SK-N-DZ (cell line): ENCODE data around the gene NT5C1B.

Experiments used
- DNase-seq: peaks from one replicate; pipeline ENCODE4 v3.0.0-alpha.2; 2015; ENCODE audit warnings: low spot score

NT5C1B gene

GRCh38 chr2:18551169-18551568 lies 38.2 kb downstream of the NT5C1B start:
- DNase-seq: no peak

DNA sequence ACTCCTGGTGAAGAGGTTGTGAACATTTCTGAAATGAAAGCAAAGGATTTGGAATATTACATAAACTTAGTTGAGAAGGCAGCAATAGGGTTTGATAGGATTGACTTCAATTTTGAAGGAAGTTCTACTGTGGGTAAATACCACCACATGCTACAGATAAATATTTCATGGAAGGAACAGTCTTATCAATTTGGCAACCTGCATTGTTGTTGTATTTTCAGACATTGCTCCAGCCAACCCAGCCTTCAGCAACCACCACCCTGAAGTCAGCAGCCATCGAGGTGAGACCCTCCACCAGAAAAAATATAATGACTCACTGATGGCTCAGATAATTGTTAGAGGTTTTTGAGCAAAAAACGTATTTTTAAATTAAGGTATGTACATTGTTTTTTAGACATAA lies 38.9 kb downstream of the NT5C1B start:
- no peak for DNase-seq

GRCh38 chr2:18549083-18549482 lies 40.3 kb downstream of the NT5C1B start:
- DNase-seq: no peak

DNA sequence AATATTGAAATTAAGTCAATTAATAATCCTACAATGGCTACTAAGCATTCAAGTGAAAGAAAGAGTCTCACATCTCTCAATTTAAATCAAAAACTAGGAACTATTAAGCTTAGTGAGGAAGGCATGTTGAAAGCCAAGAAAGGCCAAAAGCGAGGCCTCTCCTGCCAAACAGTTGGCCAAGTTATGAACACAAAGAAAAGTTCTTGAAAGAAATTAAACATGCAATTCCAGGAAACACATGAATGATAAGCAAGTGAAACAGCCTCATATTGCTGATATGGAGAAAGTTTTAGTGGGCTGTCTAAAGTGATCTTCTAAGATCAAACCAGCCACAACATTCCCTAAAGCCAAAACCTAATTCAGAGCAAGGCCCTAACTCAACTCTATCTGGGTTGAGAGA lies 40.7 kb downstream of the NT5C1B start:
- no peak for DNase-seq

DNA sequence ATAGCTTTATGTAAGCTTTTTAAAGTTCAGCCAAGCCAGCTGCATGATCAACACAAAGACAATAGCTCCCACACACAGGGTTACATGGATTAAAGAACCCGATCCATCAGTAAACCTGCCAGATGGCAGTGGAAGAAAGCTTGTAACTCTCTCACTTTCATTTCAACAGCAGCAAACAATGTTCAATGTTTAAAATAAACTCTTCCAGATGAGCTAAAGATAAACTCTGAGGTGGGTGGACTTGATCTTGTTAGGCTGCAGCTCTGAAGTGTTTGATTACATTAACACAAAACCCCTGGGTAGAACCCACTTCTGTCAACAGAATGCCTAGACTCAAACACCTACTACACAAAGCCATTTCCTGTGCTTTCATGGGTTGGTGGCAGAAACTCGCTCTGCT lies 42.8 kb downstream of the NT5C1B start:
- no peak for DNase-seq

GRCh38 chr2:18545384-18545783 lies 44.0 kb downstream of the NT5C1B start:
- DNase-seq: no peak

- no peak for DNase-seq
Measured at GRCh38 chr2:18544171-18544570, 45.2 kb downstream of the NT5C1B start.

DNA sequence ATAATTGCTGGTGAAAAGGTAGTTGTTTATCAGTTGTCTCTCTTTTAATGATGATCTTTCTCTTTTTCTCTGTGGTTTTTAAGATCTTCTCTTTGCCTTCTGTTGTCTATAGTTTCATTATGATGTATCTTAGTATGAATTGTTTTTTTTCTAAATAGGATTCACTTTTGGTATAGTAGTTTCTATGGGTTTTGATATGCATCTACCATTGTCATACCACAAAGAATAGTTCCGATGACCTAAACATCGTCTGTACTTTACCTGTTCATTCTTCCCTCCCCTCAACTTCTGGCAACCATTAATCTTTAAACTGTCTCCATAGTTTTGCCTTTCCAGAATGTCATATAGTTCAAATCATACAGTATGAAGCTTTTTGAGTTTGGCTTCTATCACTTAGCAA lies 48.5 kb downstream of the NT5C1B start:
- no peak for DNase-seq

DNA sequence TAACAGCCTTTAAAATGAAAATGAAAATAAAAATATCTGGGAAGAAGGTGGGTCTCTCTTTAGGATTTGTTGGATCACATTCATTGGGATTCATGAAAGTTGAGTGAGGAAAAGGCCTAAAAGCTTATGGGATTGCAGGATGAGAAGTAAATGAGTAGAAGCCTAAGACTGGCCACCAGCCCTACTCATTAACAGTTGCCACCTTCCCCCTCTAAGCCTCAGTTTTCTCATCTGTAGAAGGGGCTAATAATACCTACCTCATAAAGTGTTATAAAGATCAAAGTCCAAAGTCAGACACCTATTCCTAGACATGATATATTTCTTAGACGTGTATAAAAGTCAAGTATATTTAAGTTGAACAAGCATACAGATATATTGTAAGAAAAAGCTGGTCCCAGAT lies 52.7 kb downstream of the NT5C1B start:
- DNase-seq: no peak

- DNase-seq: no peak
Measured at GRCh38 chr2:18536100-18536499, 53.3 kb downstream of the NT5C1B start.

- DNase-seq: no peak
Measured at GRCh38 chr2:18531194-18531593, 58.2 kb downstream of the NT5C1B start.

- no peak for DNase-seq
Measured at GRCh38 chr2:18527822-18528221, 61.5 kb downstream of the NT5C1B start.

GRCh38 chr2:18527326-18527725 lies 62.0 kb downstream of the NT5C1B start:
- no peak for DNase-seq

DNA sequence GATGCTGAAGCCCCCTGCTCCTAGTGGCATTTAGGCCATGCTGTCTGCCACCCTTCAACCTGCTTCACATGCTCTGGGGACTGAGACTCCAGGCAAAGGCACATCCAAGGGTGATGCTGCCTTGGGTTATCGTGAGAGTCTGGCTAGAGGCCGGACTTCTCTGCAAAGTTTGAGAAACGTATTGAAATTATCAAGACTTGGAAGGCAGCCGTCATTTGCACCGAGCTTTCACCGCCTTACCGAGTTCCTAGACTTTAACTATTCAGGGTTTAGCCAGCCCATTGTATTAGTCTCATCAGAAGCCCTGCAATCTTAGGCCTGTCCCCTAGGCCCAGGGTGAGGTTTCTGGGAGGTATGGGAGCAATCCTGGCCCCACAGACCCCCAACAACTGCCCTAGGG lies 62.9 kb downstream of the NT5C1B start:
- DNase-seq: no peak

GRCh38 chr2:18525852-18526251 lies 63.5 kb downstream of the NT5C1B start:
- no peak for DNase-seq

DNA sequence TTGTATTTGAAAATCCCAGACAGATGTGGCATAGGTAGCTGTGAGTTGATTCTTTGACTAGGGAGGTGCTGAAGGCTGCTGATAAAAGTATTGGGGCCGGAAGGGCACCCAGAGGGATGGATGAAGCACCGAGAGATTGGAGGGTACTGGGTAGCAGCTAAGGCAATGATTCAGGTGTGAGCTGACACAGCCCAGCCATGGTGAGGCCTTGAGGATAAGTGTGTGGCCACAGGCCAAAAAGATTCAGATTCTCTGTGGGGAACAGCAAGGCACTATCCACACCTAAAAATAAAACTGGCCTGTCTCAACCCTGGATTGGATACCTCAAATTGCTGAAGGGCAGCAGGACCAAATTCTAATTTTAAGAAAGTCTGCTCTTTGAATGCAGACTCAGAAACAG lies 64.1 kb downstream of the NT5C1B start:
- DNase-seq: no peak

- DNase-seq: no peak
Measured at GRCh38 chr2:18522484-18523146, 66.8 kb downstream of the NT5C1B start.

- DNase-seq: peak; percentile 61
Measured at GRCh38 chr2:18520451-18521425, 68.6 kb downstream of the NT5C1B start.

DNA sequence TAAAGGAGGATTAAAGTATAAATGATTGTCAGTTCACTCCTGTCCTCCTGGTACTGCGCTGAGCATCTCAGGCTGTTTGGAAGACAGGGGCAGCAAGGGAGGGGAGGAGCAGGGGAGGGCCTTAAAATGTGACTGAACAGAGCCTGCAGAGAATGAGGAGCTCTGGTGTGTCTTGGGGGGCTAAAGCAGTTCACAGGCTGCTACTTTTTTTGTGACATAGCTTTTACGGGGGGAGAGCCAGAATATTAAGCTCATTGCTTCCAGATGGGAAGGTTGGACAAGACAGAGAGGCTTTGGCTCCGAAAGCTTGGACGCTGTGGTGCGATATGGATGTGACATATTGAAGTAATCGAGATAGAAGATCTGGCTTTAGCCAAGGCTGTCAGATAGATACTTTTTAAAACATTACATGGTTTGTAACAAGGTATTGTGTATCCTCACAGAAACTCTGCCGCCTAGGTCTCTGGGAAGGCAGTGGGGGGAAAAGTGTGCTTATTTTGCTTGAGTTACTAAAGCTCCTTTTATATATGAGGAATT lies 69.4 kb downstream of the NT5C1B start:
- DNase-seq: no peak

- DNase-seq: no peak
Measured at GRCh38 chr2:18518116-18519111, 71.0 kb downstream of the NT5C1B start.

GRCh38 chr2:18517386-18517785 lies 72.0 kb downstream of the NT5C1B start:
- no peak for DNase-seq
